Jurkat, Clone E6-1 (cell line): ENCODE data around the gene AEN. TPM values are rescaled to one million over a fixed set of nuclear protein-coding genes. Genes with fewer than 3 reads are reported as not detected.

Experiments used
- DNase-seq: peaks from one replicate; pipeline ENCODE4 v3.0.0-alpha.2; 2011; ENCODE audit warnings: low read depth, low spot score
- H3K4me3 ChIP-seq: 2 replicates; pipeline ENCODE4 v1.5.1; 2011; ENCODE audit warnings: mild to moderate bottlenecking, low read length, control low read depth, moderate library complexity
- polyA plus RNA-seq: library from polyadenylated mRNA; unstranded; fragments of >200 nt; gene quantifications from one replicate; pipeline ENCODE4 v1.2.1, GENCODE V29; 2012; ENCODE audit warnings: missing spikeins; ENCODE audit not compliant: insufficient read length, insufficient read depth

The AEN gene
- polyA plus RNA-seq: 27.5 TPM

DNA sequence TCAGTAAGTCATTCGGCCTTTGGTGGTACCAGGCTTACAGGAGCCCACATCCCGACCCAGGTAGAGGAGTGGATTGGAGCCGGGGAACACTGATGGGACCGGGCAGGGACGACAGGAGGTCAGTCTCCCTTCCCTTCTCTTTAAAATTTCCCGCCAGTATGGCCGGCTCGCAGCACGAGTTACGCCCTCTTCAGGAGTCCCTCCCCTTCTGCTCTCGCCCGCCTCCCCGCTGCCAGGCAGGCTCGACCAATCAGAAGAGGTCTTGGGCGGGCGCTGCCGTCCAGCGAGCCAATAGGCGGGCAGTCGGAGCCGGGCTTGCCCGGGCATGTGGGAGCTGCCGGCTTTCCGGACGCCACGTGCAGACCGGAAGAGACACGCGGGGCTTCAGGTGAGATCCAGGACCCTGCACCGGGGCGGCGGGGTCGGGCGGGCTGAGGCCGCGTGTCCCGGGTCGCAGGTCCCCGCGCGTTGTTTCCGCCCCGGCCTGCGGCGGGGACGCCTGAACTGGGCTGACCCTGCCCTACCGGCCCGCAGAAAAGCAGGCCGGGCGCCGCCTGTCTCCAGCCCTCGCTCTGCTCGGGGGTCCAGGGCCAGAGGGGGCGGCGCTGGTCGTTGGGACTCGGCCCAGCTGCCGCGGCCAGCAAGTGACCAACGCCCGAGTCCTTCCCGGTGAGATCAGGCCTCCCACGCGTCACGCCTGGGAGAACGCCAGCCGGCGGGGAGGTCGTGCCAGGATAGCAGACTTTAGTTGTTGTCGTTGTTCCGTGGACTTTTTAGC lies at the start of gene AEN:
TSS of gene AEN (plus strand) at position 346 of the 778 bp plus-strand sequence. CDS start 4,870 bp downstream, outside the sequence.
- DNase-seq: peak; percentile 91
- H3K4me3 ChIP-seq: peak within 1 kb of the TSS; percentile 95

DNA sequence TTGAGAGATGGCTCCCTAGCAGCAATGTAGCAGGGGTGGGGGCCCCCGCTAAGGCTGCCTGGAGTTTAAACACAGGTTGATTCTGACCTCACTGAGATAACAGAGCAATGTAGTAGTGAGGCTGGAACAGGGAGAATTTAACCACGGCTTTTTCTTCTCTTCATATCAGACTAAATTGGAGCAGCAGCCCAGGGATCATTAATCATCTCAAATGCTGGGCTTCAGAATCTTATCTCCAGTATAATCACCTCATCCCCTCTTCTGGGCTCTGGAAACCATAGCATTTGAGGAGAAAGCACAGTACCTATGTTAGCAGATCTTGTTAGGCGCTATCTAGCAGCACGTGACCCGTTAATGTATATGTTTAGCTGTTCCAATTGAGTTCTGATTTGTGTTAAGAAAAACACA lies 49.3 kb upstream of the AEN start:
- H3K4me3 ChIP-seq: no peak overlapping the region
- DNase-seq: no peak

DNA sequence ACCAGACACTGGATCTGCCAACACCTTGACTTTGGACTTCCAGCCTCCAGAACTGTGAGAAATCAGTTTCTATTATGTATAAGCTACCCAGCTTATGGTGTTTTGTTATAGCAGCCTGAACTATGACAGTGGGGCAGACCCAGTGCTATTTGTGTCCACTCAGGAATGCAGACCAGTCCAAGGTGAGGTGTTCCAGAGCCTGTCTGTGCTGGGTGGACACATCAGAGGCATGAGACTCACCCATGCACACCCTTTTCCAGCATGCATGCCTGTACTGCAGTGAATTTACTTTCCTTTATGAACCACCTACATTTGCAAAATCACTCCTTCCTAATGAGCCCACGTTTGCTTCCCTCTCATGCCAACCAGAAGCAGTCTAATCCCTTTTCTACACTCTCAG lies 47.1 kb upstream of the AEN start:
- DNase-seq: no peak
- no peak overlapping the region for H3K4me3 ChIP-seq

GRCh38 chr15:88574655-88575054 lies 46.5 kb upstream of the AEN start:
- no peak overlapping the region for H3K4me3 ChIP-seq
- no peak for DNase-seq

DNA sequence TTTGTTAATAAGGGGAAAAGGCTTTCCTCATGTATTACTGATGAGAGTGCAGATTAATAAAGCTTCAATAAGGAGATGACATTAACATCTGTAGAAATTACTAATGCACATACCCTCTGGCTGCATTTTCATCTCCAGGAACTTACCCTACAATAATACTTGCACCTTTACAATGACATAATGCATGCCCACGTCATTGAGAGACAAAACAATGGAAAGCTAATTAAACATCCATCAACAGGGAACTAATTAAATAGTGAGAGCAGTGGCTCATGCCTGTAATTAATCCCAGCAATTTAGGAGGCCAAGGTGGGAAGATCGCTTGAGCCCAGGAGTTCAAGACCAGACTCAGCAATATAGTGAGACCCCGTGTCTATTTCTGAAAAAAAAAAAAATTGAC lies 41.8 kb upstream of the AEN start:
- no peak for DNase-seq
- no peak overlapping the region for H3K4me3 ChIP-seq

- no peak for DNase-seq
- no peak overlapping the region for H3K4me3 ChIP-seq
Measured at GRCh38 chr15:88580532-88580931, 40.6 kb upstream of the AEN start.

- DNase-seq: no peak
- H3K4me3 ChIP-seq: no peak overlapping the region
Measured at GRCh38 chr15:88586401-88587162, 34.6 kb upstream of the AEN start.

DNA sequence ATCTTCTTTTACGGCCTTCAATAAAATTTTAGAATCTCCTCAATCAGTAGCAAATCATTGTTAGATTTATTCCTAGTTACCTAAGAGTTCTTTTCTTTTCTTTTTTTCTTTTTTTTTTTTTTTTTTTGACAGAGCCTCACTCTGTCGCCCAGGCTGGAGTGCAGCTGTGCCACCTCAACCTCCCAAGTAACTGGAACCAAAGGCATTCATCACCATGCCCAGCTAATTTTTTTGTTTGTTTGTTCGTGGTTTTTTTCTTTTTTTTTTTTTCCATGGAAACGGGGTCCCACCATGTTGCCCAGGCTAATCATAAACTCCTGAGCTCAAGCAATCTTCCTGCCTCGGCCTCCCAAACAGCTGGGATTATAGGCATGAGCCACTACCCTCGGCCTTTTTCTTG lies 30.4 kb upstream of the AEN start:
- DNase-seq: no peak
- no peak overlapping the region for H3K4me3 ChIP-seq

DNA sequence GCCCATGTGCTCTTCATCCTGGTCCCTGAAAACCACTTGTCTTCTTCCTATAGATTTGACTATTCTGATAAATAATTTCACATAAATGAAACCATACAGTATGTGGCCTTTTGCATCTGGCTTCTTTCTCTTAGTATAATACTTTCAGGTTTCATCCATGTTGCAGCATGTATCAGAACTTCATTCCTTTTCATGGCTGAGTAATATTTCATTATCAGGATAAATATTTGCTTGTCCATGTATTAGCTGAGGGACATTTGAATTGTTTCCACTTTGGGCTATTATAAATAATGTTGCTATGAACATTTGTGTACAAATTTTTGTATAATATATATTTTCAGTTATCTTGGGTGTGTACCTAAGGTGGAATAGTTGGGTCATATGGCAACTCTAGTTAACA lies 29.8 kb upstream of the AEN start:
- H3K4me3 ChIP-seq: no peak overlapping the region
- DNase-seq: no peak

- DNase-seq: no peak
- no peak overlapping the region for H3K4me3 ChIP-seq
Measured at GRCh38 chr15:88603885-88604284, 17.3 kb upstream of the AEN start.

DNA sequence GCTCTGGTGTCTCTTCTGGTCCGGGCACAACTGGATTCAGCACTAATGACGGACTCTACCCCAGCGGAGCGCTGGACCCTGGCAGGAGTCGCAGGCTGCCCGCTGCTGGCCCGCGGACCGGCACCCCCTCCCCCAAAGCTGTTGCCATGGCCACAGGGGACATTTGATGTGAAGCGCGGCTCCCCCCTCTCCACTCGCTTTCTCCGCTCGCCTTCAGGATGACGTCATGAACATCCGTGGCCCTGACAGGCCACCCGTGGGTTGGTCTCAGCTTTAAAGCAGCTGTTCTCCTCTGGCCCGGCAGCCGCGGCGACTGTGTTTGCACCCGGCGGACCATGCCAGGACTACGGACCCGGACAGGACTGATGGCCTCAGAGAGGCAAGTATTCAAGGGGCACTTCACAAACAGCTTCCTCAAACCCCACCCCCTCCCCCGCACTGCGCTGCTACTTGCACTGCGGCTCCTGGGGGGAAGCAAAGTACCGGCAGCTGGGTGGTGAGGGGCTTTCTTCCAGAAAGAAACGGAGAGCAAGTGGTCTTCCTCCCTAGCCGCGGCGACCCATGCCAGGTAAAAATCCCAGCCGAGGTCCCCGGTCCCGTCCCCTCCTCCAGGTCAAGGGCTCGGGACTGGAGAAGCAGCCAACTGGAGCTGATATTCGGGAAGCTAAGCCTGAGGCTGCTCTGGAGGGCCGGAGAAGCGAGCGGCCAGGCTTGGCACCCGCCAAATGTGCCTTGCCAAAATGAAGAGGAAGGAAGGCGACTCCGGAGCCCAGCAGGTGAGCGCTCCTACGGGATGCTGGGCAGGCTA lies 16.6 kb upstream of the AEN start:
- DNase-seq: no peak
- no peak overlapping the region for H3K4me3 ChIP-seq

GRCh38 chr15:88605189-88606069 lies 15.7 kb upstream of the AEN start:
- H3K4me3 ChIP-seq: no peak overlapping the region
- DNase-seq: no peak

DNA sequence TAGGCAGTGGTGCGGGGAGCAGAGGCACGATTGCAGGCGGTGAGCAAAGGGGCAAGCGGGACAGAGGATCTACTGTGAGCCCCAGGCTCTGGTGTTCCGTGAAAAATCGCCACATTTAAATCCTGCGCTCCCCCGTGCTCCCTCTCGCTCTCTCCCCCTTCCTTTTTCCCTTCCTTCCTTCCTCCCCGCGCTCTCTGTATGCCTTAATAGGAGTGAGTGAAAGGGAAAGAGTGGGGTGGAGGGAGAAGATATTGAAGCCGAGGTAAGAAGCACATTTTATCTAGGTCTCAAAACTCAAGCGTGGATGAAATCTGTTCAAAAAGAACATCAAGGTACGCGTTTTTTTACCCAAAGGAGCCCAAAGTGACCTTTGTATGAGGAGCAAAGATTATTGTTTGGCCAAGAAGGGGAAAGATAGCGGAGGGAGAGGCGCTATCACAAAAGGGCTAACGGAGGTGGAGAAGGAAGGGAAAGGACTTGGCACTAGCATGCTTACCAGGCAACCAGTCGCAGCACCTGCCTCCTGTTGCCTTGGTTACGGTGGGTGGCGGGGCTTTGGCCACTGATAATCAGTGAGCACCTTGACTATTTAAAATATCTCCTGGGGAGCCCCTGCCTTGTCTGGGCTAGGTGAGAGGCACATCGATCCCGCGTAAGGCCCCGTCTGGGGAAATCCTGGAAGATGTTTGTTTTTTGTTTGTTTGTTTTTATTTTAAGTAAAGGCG lies 14.9 kb upstream of the AEN start:
- DNase-seq: no peak
- no peak overlapping the region for H3K4me3 ChIP-seq

DNA sequence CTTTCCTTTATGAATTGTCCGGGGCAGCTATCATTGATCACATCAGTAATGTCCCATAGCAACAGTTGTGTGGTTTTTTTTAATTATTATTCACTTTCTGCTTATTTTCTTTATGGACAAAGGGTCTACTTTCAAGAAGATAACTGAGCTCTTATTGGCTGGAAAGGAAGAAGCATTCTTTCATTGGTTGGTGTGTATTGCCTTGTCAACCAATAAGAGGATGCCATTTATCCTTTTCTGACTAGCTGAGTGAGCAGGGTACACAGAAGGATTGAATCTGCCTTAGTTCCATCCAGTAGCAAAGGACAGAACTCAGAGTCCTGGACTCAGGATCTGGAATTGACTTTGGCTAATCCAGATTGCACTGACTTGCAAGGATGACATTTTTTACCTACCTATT lies 13.2 kb upstream of the AEN start:
- DNase-seq: no peak
- no peak overlapping the region for H3K4me3 ChIP-seq

DNA sequence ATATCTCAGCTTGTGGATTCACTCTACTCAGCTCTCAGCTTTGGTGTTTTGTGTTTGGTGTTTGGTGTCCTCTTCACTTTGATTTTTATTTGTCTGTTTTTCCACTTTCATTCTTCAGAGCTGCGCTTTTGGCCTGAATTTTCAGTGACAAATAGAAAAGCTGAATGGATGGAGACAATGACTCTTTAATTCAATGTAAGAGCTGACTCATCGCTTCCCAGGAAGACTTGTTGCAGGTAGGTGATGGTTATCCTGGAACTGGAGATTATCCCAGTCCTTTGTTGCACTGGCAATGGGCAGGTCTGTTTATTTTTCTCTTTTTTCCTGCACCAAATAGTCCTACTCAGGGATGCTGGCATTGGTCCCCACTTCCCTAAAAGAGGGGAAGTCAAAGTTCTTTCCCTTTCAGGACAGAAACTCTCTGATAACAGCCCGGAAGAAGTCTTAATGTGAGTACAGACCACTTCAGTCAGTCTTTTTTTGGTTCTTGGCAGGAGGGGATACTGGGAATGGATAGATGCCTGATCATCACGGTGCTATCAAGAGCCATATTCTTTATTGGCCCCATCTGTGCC lies 12.4 kb upstream of the AEN start:
- no peak for DNase-seq
- no peak overlapping the region for H3K4me3 ChIP-seq

DNA sequence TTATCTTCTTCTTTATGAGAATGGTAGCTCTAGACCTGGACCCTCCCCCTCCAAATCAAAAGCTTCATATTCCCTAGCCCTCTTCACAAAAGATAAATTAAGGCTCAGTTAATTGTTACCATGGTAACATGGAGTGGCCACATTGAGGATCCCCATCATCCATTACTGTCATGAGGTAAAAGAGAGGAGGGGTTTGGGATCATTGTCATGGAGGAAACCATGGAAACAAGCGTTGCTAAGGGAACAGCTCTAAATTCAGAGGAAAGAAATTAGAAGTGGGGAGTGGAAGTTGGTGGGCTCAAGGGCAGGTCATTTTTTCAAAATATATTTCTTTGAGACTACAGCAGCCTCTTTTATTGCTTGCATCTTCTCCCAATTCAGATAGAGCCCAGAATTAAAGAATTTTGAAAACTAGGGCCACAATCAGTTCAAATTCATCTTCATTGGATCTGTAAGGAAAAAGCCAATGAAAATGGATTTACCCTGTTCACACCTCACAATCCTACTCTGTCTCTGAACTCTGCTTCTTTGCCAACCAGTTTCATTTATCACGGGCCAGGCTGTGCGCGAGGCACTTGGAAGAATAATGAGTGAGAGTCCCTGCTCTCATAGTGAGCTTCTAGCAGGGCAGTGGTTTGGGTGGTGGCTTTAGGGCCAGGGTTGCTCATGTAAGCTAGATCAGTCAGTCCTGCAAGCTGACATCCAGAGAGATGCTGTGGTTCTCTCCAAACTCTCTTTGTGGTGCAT lies 11.6 kb upstream of the AEN start:
- DNase-seq: no peak
- no peak overlapping the region for H3K4me3 ChIP-seq

- no peak overlapping the region for H3K4me3 ChIP-seq
Measured at GRCh38 chr15:88610701-88611231, 10.4 kb upstream of the AEN start.

More at GRCh38 chr15:88610701-88611231, 10.4 kb upstream of the AEN start:
- no peak for DNase-seq
